ENCODE results near the gene ZNF185.

Gene ZNF185

DNA sequence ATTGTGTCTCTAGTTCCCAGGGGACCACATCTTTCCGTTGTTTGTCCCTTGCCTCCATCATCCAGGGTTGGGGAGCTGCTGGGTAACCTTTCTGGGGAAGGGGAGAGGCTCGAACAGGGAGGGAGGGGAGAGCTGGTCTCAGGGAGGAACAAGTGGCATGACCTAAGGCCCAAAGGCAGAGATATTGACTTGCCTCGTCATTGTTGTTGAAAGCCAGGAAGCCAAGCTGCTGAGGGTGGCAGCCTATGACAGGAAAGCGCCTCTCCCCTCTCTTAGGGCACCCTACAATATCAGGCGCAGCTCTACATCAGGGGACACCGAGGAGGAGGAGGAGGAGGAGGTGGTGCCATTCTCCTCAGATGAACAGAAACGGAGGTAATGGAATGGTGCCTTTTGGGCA, 20.8 kb downstream of the ZNF185 start:
- no peak for DNase-seq

DNA sequence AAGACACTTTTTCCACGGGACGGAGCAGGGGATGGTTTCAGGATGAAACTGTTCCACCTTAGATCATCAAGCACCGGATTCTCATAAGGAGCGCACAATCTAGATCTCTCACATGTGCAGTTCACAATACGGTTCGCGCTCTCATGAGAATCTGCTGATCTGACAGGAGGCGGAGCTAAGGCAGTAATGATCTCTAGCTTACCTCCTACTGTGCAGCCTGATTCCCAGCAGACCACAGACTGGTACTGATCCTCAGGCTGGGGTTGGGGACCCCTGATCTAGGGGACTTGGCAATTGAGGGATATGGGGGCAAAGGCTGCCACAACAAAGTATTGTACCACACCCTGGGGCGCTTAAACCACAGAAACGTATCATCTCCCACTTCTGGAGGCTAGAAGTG, 25.7 kb downstream of the ZNF185 start:
- no peak for DNase-seq

DNA sequence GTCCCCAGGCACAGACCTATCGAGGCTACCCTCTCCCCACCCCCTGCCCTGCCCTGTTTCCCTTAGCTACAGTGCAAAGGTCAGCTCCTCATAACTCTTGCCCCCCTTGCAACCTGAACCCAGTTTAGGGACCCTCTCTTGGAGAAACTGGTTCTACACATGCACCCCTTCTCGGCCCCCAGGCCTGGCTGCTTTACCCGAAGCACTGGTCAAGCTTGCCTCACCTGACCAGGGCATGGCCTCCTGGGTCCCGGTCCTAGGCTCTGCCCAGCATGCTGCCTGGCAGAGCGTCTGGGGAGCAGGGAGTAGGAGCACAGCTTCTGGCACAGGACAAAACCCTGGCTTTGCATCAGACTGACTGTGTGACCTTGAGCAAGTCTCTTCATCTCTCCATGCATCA, 28.0 kb downstream of the ZNF185 start:
- DNase-seq = no peak

DNA sequence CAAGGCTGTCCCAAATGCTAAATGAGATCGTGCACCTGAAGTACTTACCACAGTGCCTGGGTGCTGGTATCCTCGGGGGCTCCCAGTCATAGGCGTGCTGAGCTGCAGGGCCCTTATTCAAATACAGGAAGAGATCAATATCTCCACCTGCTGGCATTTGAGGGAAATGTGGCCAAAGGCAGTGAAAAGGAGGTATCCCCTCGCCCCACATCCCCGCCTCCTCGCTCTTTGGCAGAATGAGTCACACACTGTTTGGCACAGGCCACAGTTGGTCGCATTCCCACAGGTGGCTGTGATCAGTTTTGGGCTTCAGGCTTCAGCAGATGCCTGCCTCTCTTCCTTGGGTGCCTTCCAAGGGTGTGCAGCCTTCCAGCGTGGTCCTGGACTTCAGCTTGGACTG, 28.4 kb downstream of the ZNF185 start:
- DNase-seq = peak in 2 of 5 experiments; percentile 6 to 53

DNA sequence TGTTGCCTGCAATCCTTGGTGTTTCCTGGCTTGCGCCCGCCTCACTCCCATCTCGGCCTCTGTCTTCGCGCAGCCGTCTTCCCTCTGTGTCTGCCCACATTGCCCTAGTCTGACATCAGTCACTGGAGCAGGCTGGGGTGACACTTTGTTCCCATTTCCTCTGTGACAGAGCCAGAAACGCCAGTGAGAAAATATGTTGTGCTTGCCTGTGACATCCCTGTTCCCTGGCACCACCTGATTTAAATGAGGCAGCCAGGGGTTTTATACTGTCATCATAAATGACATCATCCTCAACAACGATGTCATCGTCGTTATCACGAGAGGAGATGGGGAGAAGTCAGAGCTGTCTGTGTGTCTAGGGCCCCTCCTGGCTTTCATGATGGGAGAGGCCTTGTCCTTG, 29.1 kb downstream of the ZNF185 start:
- DNase-seq = no peak

DNA sequence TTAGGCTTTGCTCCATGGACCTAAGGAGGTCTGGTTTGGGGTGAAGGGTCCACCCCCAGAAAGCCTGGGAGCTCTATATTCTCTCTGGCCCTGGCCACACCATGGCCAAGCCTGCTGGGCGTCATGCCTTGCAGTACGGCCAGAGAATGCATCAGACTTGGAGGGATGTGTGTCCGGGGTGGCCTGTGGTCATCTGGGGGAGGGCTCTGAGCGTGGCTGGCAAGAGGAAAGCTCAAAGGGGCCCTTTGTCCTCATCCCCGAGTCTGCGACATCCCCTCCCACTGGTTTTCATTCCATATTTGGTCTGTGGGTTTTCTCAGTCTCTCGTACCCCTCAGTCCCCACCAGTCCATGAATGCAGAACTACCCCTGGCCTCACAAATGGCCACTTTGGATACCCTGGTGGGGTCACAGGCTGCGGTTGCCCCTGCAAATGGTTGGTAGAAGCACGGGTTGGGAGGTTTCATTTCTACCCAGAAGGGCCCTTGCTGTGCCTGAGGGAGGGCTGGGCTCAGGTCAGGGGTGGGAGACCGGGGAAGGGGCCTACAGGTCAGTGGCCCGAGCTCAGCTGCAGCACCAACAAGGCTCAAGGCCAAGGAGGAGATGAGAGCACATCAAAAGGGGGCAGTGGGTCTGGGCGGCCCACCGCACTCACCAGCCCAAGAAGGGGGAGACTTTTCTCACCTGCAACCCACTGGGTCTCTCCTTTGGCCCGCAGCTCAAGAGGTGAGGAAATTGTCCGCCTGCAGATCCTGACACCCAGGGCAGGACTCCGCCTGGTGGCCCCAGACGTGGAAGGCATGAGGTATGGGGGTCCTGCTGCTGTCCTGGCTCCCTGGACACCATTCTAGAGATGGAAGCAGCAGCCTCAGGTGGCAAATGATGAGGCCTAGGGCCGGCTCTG, 30.2 kb downstream of the ZNF185 start:
- DNase-seq = no peak

DNA sequence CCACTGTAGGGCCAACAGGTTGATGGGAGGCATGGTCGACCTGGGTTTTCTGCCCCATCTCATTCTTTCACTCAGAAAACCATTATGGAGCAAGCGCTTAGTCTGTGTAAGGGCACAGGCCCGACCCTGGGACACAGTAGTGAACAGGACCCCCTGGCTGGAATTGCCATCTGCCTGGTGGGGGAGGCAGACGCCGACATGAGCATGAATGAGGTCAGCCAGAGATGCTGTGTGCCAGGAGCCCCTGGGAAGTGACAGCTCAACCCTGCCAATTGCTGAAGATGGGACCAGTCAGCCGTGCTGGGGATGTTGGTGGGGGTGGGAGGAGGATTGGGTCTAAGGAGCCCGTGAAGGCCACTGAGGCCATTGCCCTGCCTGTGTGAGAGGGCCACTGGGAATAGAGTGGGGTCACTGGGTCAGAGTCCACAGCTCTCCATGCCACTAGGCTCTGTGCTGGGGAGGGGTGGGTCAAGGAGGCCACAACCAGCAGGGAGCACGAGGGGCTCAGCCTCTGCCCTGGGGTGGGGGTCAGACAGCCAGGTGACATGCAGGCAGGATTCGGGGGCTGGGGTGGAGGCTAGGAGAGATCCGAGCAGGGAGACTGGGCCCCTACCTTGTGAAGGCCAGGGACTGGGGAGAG, 31.0 kb downstream of the ZNF185 start:
- no peak for DNase-seq

DNA sequence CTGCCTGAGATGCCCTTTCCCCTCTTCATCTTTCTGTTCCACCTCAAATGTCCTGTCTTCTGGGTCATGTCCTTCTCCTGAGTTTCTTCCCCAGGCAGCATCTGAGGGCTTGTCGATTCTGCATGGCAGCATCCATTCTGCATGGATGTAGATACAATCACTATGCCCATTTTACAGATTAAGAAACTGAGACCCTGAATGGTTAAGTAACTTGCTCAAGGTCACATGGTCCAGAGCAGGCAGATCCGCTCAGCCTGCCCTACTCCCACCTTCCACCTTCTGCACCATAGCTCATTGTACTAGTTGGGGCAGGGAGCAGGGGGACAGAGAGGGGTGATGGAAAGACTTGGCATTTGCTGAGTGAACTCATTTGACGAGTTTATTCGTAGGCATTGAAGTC, 32.0 kb downstream of the ZNF185 start:
- DNase-seq = no peak

DNA sequence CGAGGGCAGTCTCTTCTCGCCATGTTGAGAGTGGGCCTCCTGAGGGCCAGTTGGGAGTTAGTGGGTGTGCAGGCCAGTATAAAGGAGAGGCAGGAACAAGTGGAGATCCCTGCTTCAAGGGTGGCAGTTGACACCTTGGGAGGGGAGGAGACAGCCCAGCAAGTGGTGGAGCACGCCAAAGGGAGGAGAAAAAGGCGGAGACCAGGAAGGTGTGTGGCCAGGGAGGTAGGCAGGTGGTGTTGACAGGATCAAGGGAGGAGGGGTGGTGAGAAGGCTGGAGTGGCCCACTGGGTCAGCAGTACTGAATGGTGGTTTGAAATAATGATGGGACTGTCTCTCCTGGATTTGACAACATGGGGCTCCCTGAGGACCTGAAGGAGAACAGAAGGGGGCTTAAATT, 32.6 kb downstream of the ZNF185 start:
- DNase-seq = no peak

DNA sequence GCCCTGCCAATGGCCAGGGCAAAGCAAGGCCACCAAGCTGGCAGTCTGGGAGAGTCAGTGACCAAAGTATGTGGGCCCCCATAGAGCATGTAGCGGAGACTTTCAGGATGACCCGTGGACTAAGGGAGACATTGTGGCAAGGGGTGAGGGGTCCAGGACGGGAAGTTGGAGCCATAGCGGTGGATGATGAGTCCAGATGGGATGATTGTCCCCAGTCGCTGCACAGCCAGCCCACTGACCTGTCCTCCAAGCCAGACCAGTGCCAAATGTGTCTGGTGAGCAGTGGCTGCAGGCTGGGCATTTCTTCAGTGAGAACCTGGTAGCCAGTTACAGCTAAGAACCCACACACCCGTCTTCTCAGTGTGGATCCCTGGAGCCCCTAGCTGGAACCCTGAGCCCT, 34.3 kb downstream of the ZNF185 start:
- no peak for DNase-seq

DNA sequence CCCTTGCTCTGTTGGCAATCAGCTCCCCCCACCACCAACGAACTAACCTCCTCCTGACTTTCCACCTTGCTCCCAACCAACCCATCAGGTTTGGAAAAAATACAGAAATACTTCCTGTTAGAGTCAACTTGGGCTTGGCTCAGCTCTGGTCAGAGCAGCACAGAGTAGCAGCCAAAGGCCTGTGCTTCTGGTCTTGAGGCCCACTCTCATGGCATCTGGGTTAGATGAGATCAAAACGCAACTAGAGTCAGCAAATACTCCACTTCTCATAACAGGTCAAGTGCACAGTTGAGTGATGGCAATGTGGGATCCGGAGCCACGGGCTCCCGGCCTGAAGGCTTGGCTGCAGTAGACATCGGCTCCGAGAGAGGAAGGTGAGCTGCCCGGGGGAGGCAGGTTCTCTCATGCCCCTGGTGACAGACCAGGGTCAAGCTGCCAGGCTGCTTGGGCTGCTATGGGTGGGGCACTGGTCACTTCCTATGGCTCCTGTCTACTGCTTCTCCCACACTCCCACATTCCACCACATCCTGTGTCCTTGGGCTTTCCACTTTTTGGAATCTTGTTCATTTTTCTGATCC, 34.8 kb downstream of the ZNF185 start:
- no peak for DNase-seq

DNA sequence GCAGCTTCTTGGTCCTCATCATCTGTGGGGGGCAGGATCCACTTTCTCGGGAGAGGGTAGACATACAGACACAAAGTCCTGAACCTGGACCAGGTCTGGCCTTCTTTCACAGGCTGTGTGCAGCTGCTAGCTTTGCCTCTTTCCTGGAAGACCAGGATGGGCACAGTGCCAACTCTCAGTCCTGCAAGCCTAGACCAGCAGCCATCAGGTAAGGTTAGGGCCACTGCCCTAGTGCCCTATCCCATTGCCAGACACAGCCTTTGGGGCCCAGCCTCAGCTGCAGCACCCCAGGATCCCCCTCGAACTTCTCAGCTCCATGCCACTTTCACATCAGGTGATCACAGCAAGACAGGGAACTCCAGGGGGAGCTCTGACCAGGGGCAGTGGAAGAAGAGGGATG, 38.4 kb downstream of the ZNF185 start:
- DNase-seq = no peak

DNA sequence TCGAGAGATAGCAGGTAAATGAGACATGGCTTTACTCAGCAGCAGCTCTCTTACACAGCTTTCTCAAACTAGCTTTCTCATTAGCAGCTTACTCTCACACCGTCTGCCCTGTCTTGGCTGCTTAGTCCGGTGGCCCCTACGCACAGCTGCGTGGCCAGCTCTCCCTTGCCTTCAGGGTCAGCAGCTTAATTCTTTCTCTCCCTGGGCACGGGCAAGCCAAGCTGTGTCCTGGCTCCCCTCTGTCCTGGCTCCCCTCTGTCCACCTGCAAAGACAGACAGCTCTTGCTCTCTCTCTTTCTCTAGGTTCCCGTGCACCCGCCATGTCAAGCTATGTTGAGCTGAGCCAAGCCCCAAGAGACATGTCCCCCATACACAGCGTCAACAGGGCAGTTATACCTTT, 39.4 kb downstream of the ZNF185 start:
- no peak for DNase-seq

DNA sequence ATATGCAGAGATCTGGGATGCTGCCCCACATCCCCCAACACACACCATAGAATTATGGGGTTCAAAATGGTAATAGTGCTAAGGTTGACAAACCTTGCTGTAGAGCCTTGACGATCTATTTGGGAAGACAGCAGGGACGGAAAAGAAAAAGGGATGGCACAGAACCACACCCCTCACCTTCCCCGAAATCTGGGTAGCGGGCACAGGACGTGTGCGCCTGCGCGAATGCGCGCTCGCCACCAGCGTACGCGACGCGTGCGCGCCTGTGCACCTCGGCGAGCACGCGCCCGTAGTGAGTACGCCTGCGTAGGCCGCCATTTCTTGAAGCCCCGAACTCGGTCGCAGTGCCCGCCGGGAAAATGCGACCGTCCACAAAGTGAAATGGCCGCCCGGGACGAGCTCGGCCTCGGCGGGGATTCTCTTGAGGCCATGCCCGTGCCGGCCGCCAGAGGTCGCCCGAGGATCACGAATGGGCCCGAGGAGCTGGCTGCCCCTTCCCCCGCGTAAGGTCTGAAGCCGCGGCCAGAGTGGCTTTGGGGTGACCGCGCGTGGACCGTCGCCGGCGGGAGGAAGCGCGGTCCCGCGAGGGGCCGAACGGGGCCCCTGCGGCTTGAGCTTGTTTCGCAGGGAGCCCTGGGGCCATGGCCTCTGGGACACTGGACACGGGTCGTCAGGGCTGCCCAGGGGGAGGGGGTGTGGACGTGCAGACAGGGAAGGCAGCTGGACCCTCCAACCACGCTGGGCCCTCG, 43.6 kb downstream of the ZNF185 start:
- peak; percentile 76 to 95 (median 84) for DNase-seq

DNA sequence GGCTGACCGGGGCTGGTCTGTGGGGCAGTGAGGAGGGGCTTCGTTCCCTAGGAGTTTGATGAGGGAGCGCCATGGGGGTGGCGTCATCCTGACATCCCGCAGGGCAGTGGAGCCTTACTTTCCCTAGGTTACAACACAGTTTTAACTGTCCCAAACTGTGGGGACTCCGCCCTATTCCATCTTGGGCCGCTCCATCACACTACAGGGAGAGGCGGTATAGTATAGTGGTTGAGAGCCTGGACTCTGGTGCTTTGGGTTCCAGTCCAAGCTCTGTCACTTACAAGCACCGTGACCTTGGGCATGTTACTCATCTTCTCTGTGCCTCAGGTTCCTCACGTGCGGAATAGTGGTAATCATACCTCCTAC, 44.2 kb downstream of the ZNF185 start:
- no peak for DNase-seq

DNA sequence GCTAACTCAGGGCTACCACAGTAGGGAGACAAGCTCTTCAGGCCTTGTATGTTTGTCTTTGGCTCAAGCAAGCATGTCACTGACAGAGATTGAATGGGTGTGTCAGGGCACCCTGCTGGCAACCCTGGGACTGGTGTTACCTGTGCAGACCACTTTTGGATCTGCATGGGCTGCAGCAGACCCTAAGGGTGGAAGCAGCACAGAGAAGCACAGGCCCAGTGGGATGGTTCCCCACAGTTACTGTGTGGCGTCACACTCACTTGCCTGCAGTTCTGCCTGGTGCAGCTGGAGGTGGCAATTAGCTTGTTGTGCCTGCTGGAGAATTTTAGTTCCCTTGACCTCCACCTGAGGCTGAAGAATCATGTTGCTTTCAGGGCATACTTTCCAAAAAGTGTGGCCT, 46.0 kb downstream of the ZNF185 start:
- DNase-seq = no peak

DNA sequence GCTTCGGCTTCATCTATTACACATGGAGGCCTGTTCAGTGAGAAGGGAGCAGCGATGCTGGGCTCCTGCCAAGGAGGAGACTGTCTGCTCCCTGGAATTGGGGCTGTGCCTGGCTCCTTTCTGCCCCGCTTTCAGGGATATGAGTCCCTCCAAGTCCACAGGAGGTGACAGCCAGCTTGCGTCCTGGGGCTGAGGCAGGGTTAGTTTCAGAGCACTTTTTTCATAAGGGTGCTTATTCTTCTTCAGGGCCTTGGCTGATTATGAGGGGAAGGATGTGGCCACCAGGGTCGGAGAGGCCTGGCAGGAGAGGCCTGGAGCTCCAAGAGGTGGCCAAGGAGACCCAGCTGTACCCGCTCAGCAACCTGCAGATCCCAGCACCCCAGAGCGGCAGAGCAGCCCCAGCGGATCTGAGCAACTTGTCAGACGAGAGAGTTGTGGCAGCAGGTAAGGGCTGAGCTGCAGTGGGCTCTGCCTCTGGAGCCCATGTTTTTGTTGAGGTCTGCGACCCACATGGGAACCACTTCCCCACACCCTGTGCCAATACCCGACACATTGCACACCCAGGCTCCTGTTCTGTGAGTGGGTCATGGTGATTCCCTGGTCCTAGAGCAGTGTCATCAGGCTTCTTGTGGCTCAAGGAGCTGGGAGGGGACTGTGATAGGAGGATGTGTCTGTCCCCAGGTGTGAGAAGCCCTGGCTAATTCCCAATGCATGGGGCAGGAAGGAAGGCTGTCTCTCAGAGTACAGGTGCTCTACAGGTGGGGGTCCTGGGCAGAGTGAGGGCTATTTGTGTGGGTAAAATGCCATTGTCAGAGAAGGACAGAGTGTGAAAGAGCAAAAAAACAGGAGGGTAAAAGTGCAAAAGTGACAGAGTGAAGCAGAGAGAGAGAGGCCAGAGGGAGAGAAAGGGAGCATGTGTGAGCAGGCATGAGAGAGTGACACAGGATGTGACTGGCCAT, 47.4 kb downstream of the ZNF185 start:
- no peak for DNase-seq

DNA sequence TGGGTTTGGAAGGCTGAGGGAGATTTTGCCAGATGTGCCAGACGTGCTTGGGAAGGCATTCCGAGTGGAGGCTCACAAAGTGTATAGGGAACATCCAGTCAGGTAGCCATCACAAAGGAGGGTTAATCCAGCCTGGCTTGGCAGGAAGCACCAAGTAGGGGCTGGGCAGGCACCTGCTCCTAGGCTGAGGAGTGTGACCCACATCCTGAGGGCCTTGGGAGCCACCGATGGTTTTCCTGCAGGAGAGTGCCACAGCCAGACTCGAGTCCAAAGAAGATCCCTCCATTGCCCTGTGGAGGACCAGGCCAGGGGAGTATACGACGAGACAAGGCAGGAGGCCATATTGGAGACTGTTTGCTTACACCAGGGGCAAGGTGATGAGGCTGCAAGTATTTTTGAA, 48.8 kb downstream of the ZNF185 start:
- DNase-seq = no peak

Measured in T-helper 2 cell (primary cell).